ENCODE results near the gene ADD1.

ADD1 gene

GRCh38 chr4:2929469-2929868 is 85.8 kb downstream of the ADD1 start:
- peaks cover 3% of the 10 kb centered on the region for H3K79me2 ChIP-seq (ENCODE audit: control insufficient read depth, insufficient read depth, low read length)
- H2BK5ac ChIP-seq (ENCODE audit: low read length): no peak overlapping the region
- no peak overlapping the region for H3K27ac ChIP-seq (ENCODE audit: low read depth, low read length)
- no peak overlapping the region for H2AK5ac ChIP-seq (ENCODE audit: low read length)
- peaks cover 8% of the 10 kb centered on the region for H3K36me3 ChIP-seq (ENCODE audit: control insufficient read depth, insufficient read depth, low read length)
- WGBS (ENCODE audit: extremely low coverage, insufficient coverage, low lambda C conversion rate): no CpG with 5 or more reads among the region's 16 CpGs
- no peak overlapping the region for H2BK120ac ChIP-seq (ENCODE audit: low read depth, low read length)
- no peak overlapping the region for H3K4ac ChIP-seq (ENCODE audit: low read depth, low read length)
- no peak overlapping the region for H3K18ac ChIP-seq (ENCODE audit: low read length)
- no peaks in the 10 kb centered on the region for H3K27me3 ChIP-seq (ENCODE audit: insufficient read depth, low read length, poor library complexity)
- H4K5ac ChIP-seq (ENCODE audit: low read length): no peak overlapping the region
- no peak overlapping the region for H3K23ac ChIP-seq (ENCODE audit: low read length)
- H3K4me3 ChIP-seq (ENCODE audit: low read length): no peak overlapping the region
- no peak overlapping the region for H2BK15ac ChIP-seq (replicated peaks; ENCODE audit: low read depth)
- H3K9ac ChIP-seq (ENCODE audit: low read length): no peak overlapping the region
- no peak overlapping the region for H3K56ac ChIP-seq (ENCODE audit: low read length)
- no peak overlapping the region for H3K4me2 ChIP-seq (ENCODE audit: low read length)
- H3K79me1 ChIP-seq (ENCODE audit: low read length): peaks cover 5% of the 10 kb centered on the region
- H4K8ac ChIP-seq (ENCODE audit: low read depth, low read length): no peak overlapping the region
- no peaks in the 10 kb centered on the region for H3K4me1 ChIP-seq (ENCODE audit: control insufficient read depth, low read depth, low read length)
- no peak for DNase-seq

GRCh38 chr4:2930135-2930757 is 86.6 kb downstream of the ADD1 start:
- no peak overlapping the region for H2BK15ac ChIP-seq (replicated peaks; ENCODE audit: low read depth)
- no peak overlapping the region for H4K8ac ChIP-seq (ENCODE audit: low read depth, low read length)
- no peak overlapping the region for H3K9ac ChIP-seq (ENCODE audit: low read length)
- H3K27me3 ChIP-seq (ENCODE audit: insufficient read depth, low read length, poor library complexity): no peaks in the 10 kb centered on the region
- no peak overlapping the region for H3K27ac ChIP-seq (ENCODE audit: low read depth, low read length)
- H3K79me1 ChIP-seq (ENCODE audit: low read length): peaks cover 3% of the 10 kb centered on the region
- DNase-seq: no peak
- H4K5ac ChIP-seq (ENCODE audit: low read length): no peak overlapping the region
- peaks cover 8% of the 10 kb centered on the region for H3K36me3 ChIP-seq (ENCODE audit: control insufficient read depth, insufficient read depth, low read length)
- H3K4ac ChIP-seq (ENCODE audit: low read depth, low read length): no peak overlapping the region
- no peaks in the 10 kb centered on the region for H3K4me1 ChIP-seq (ENCODE audit: control insufficient read depth, low read depth, low read length)
- H2AK5ac ChIP-seq (ENCODE audit: low read length): no peak overlapping the region
- H3K4me3 ChIP-seq (ENCODE audit: low read length): no peak overlapping the region
- H2BK5ac ChIP-seq (ENCODE audit: low read length): no peak overlapping the region
- no peak overlapping the region for H3K23ac ChIP-seq (ENCODE audit: low read length)
- H3K56ac ChIP-seq (ENCODE audit: low read length): no peak overlapping the region
- no peak overlapping the region for H2BK120ac ChIP-seq (ENCODE audit: low read depth, low read length)
- no peak overlapping the region for H3K4me2 ChIP-seq (ENCODE audit: low read length)
- no peak overlapping the region for H3K18ac ChIP-seq (ENCODE audit: low read length)
- no CpG with 5 or more reads among the region's 12 CpGs for WGBS (ENCODE audit: extremely low coverage, insufficient coverage, low lambda C conversion rate)
- H3K79me2 ChIP-seq (ENCODE audit: control insufficient read depth, insufficient read depth, low read length): peaks cover 2% of the 10 kb centered on the region

- no peak overlapping the region for H3K56ac ChIP-seq (ENCODE audit: low read length)
- H3K36me3 ChIP-seq (ENCODE audit: control insufficient read depth, insufficient read depth, low read length): peaks cover 5% of the 10 kb centered on the region
- no peak overlapping the region for H3K27ac ChIP-seq (ENCODE audit: low read depth, low read length)
- no peak overlapping the region for H4K5ac ChIP-seq (ENCODE audit: low read length)
- no peak overlapping the region for H3K9ac ChIP-seq (ENCODE audit: low read length)
- peaks cover 5% of the 10 kb centered on the region for H3K79me1 ChIP-seq (ENCODE audit: low read length)
- H4K8ac ChIP-seq (ENCODE audit: low read depth, low read length): no peak overlapping the region
- no peak overlapping the region for H2BK5ac ChIP-seq (ENCODE audit: low read length)
- no peak overlapping the region for H3K4me3 ChIP-seq (ENCODE audit: low read length)
- H3K23ac ChIP-seq (ENCODE audit: low read length): no peak overlapping the region
- H2BK120ac ChIP-seq (ENCODE audit: low read depth, low read length): no peak overlapping the region
- no peaks in the 10 kb centered on the region for H3K27me3 ChIP-seq (ENCODE audit: insufficient read depth, low read length, poor library complexity)
- peaks cover under 1% of the 10 kb centered on the region for H3K4me1 ChIP-seq (ENCODE audit: control insufficient read depth, low read depth, low read length)
- no peak overlapping the region for H3K4me2 ChIP-seq (ENCODE audit: low read length)
- H3K18ac ChIP-seq (ENCODE audit: low read length): no peak overlapping the region
- H2BK15ac ChIP-seq (replicated peaks; ENCODE audit: low read depth): no peak overlapping the region
- peaks cover 4% of the 10 kb centered on the region for H3K79me2 ChIP-seq (ENCODE audit: control insufficient read depth, insufficient read depth, low read length)
- no peak overlapping the region for H3K4ac ChIP-seq (ENCODE audit: low read depth, low read length)
- no peak overlapping the region for H2AK5ac ChIP-seq (ENCODE audit: low read length)
- no CpG with 5 or more reads among the region's 34 CpGs for WGBS (ENCODE audit: extremely low coverage, insufficient coverage, low lambda C conversion rate)
- no peak for DNase-seq
Measured at GRCh38 chr4:2930758-2931511, 87.3 kb downstream of the ADD1 start.

GRCh38 chr4:2931512-2932301 is 88.1 kb downstream of the ADD1 start:
- DNase-seq: no peak
- H3K79me1 ChIP-seq (ENCODE audit: low read length): peaks cover 8% of the 10 kb centered on the region
- H2BK15ac ChIP-seq (replicated peaks; ENCODE audit: low read depth): no peak overlapping the region
- no peak overlapping the region for H3K9ac ChIP-seq (ENCODE audit: low read length)
- H4K5ac ChIP-seq (ENCODE audit: low read length): no peak overlapping the region
- no peak overlapping the region for H3K18ac ChIP-seq (ENCODE audit: low read length)
- H3K79me2 ChIP-seq (ENCODE audit: control insufficient read depth, insufficient read depth, low read length): peaks cover 4% of the 10 kb centered on the region
- no peak overlapping the region for H3K4ac ChIP-seq (ENCODE audit: low read depth, low read length)
- H3K23ac ChIP-seq (ENCODE audit: low read length): no peak overlapping the region
- no peak overlapping the region for H2AK5ac ChIP-seq (ENCODE audit: low read length)
- WGBS (ENCODE audit: extremely low coverage, insufficient coverage, low lambda C conversion rate): no CpG with 5 or more reads among the region's 38 CpGs
- no peak overlapping the region for H4K8ac ChIP-seq (ENCODE audit: low read depth, low read length)
- no peak overlapping the region for H3K4me2 ChIP-seq (ENCODE audit: low read length)
- H3K4me1 ChIP-seq (ENCODE audit: control insufficient read depth, low read depth, low read length): peaks cover 2% of the 10 kb centered on the region
- H3K36me3 ChIP-seq (ENCODE audit: control insufficient read depth, insufficient read depth, low read length): peaks cover 2% of the 10 kb centered on the region
- no peak overlapping the region for H3K27ac ChIP-seq (ENCODE audit: low read depth, low read length)
- H3K27me3 ChIP-seq (ENCODE audit: insufficient read depth, low read length, poor library complexity): no peaks in the 10 kb centered on the region
- H3K56ac ChIP-seq (ENCODE audit: low read length): no peak overlapping the region
- H3K4me3 ChIP-seq (ENCODE audit: low read length): no peak overlapping the region
- no peak overlapping the region for H2BK5ac ChIP-seq (ENCODE audit: low read length)
- H2BK120ac ChIP-seq (ENCODE audit: low read depth, low read length): no peak overlapping the region

GRCh38 chr4:2932321-2932950 is 88.8 kb downstream of the ADD1 start:
- Histone ChIP-seq H3K27me3 (ENCODE audit: insufficient read depth, low read length, poor library complexity) (no peaks in the 10 kb centered on the region), H4K8ac (ENCODE audit: low read depth, low read length) (no peak overlapping the region), H3K18ac (ENCODE audit: low read length) (no peak overlapping the region), H2AK5ac (ENCODE audit: low read length) (no peak overlapping the region), H3K23ac (ENCODE audit: low read length) (no peak overlapping the region), H2BK120ac (ENCODE audit: low read depth, low read length) (no peak overlapping the region), H3K27ac (ENCODE audit: low read depth, low read length) (no peak overlapping the region), H3K4me2 (ENCODE audit: low read length) (no peak overlapping the region), H4K5ac (ENCODE audit: low read length) (no peak overlapping the region), H2BK15ac (replicated peaks; ENCODE audit: low read depth) (no peak overlapping the region), H2BK5ac (ENCODE audit: low read length) (no peak overlapping the region), H3K9ac (ENCODE audit: low read length) (no peak overlapping the region), H3K36me3 (ENCODE audit: control insufficient read depth, insufficient read depth, low read length) (peaks cover 2% of the 10 kb centered on the region), H3K56ac (ENCODE audit: low read length) (no peak overlapping the region), H3K4me1 (ENCODE audit: control insufficient read depth, low read depth, low read length) (peaks cover 2% of the 10 kb centered on the region), H3K79me2 (ENCODE audit: control insufficient read depth, insufficient read depth, low read length) (peaks cover 4% of the 10 kb centered on the region), H3K4ac (ENCODE audit: low read depth, low read length) (no peak overlapping the region), H3K4me3 (ENCODE audit: low read length) (no peak overlapping the region), H3K79me1 (ENCODE audit: low read length) (peaks cover 11% of the 10 kb centered on the region)
- no CpG with 5 or more reads among the region's 18 CpGs for WGBS (ENCODE audit: extremely low coverage, insufficient coverage, low lambda C conversion rate)
- no peak for DNase-seq

Measured in mesendoderm (in vitro differentiated cells).